ENCODE measurements around the gene SYNJ2BP. TPM values are rescaled to one million over a fixed set of nuclear protein-coding genes. Genes with fewer than 3 reads are reported as not detected.
"Not testable (repeated sequence)": the region's sequence is repeated elsewhere in the genome, so short reads cannot be mapped to it uniquely, and the experiment has no call there.

The SYNJ2BP gene
- 64.2 TPM for total RNA-seq

- peak; percentile 88 for DNase-seq (ENCODE audit: low spot score)
Observed at GRCh38 chr14:70416725-70417349, at the start of gene SYNJ2BP. Gene SYNJ2BP (minus strand): TSS chr14:70417090. CDS start chr14:70416963, 127 bp downstream.

- no peak for DNase-seq (ENCODE audit: low spot score)
Observed at GRCh38 chr14:70454731-70455130, 37.8 kb upstream of the SYNJ2BP start.

- DNase-seq (ENCODE audit: low spot score): no peak
Observed at GRCh38 chr14:70451874-70452273, 35.0 kb upstream of the SYNJ2BP start, which contains the start of gene ADAM21. Gene ADAM21 (plus strand): TSS chr14:70452174. CDS start chr14:70457500, 5,326 bp downstream.

GRCh38 chr14:70448633-70449340 is 31.9 kb upstream of the SYNJ2BP start:
- DNase-seq (ENCODE audit: low spot score): no peak

- DNase-seq (ENCODE audit: low spot score): no peak
Observed at GRCh38 chr14:70442750-70443149, 25.9 kb upstream of the SYNJ2BP start.

GRCh38 chr14:70441641-70442040 is 24.8 kb upstream of the SYNJ2BP start:
- DNase-seq (ENCODE audit: low spot score): no peak

- no peak for DNase-seq (ENCODE audit: low spot score)
Observed at GRCh38 chr14:70436867-70437266, 20.0 kb upstream of the SYNJ2BP start.

GRCh38 chr14:70426555-70426954 is 9.7 kb upstream of the SYNJ2BP start:
- DNase-seq (ENCODE audit: low spot score): not testable (repeated sequence)

- no peak for DNase-seq (ENCODE audit: low spot score)
Observed at GRCh38 chr14:70425354-70425753, 8.5 kb upstream of the SYNJ2BP start.

- DNase-seq (ENCODE audit: low spot score): no peak
Observed at GRCh38 chr14:70422538-70422937, 5.6 kb upstream of the SYNJ2BP start.

GRCh38 chr14:70419270-70419931 is 2.5 kb upstream of the SYNJ2BP start:
- DNase-seq (ENCODE audit: low spot score): not testable (repeated sequence)

GRCh38 chr14:70416338-70416724 is 559 bp downstream of the SYNJ2BP start:
- DNase-seq (ENCODE audit: low spot score): no peak

GRCh38 chr14:70415788-70416187 is 1.1 kb downstream of the SYNJ2BP start:
- no peak for DNase-seq (ENCODE audit: low spot score)

- DNase-seq (ENCODE audit: low spot score): no peak
Observed at GRCh38 chr14:70407621-70408020, 9.3 kb downstream of the SYNJ2BP start.

- DNase-seq (ENCODE audit: low spot score): not testable (repeated sequence)
Observed at GRCh38 chr14:70406216-70406615, 10.7 kb downstream of the SYNJ2BP start.

GRCh38 chr14:70403335-70403734 is 13.6 kb downstream of the SYNJ2BP start:
- DNase-seq (ENCODE audit: low spot score): peak; percentile 32

GRCh38 chr14:70401643-70402042 is 15.2 kb downstream of the SYNJ2BP start:
- no peak for DNase-seq (ENCODE audit: low spot score)

- DNase-seq (ENCODE audit: low spot score): no peak
Observed at GRCh38 chr14:70398706-70399431, 18.0 kb downstream of the SYNJ2BP start.

- no peak for DNase-seq (ENCODE audit: low spot score)
Observed at GRCh38 chr14:70398280-70398679, 18.6 kb downstream of the SYNJ2BP start.

GRCh38 chr14:70397746-70398145 is 19.1 kb downstream of the SYNJ2BP start:
- DNase-seq (ENCODE audit: low spot score): no peak

GRCh38 chr14:70394674-70395306 is 22.1 kb downstream of the SYNJ2BP start:
- no peak for DNase-seq (ENCODE audit: low spot score)

- no peak for DNase-seq (ENCODE audit: low spot score)
Observed at GRCh38 chr14:70392676-70393075, 24.2 kb downstream of the SYNJ2BP start.

Measured in mucosa of gallbladder (tissue), 1 donor.